Measurements from ENCODE around the gene PLPPR5. TPM values are rescaled to one million over a fixed set of nuclear protein-coding genes. Genes with fewer than 3 reads are reported as not detected.

Gene PLPPR5
- total RNA-seq, 2 experiments from 2014 or later = not detected

DNA sequence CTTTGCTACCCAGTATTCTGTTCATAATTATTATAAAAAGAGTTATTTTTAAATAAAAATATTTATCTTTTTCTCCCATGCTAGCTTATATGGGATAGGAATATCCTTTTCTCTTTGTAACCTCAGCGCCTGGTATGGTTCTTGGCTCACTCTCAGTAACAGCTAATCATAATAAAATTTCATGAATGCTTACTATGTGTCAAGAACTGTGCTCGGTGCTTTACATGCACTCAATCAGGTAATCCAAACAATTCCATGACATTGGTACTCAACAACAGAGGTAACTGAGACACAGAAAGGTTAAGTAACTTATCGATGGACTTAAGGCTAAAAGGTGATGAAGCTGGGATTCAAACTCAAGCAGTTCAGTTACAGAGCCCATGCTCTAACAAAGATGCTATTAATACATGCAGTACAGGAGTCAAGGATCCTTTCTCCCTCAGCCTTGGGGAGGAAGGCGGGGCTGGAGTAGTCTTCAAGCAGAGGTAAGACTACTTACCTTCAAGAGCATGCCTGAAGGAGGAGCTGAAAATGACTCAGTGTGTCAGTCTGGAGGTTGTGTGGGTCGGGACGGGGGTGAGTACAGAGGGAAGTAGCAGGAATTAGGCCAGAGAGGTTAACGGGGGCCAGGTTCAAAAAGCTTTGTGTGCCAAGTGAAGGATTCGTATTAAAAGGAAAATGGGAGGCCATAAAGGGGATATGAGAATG, 73.4 kb downstream of the PLPPR5 start:
- TF ChIP-seq, protein P1, sequence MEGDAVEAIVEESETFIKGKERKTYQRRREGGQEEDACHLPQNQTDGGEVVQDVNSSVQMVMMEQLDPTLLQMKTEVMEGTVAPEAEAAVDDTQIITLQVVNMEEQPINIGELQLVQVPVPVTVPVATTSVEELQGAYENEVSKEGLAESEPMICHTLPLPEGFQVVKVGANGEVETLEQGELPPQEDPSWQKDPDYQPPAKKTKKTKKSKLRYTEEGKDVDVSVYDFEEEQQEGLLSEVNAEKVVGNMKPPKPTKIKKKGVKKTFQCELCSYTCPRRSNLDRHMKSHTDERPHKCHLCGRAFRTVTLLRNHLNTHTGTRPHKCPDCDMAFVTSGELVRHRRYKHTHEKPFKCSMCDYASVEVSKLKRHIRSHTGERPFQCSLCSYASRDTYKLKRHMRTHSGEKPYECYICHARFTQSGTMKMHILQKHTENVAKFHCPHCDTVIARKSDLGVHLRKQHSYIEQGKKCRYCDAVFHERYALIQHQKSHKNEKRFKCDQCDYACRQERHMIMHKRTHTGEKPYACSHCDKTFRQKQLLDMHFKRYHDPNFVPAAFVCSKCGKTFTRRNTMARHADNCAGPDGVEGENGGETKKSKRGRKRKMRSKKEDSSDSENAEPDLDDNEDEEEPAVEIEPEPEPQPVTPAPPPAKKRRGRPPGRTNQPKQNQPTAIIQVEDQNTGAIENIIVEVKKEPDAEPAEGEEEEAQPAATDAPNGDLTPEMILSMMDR (IDR thresholded peaks at IDR 0.05) = no peak
- Histone ChIP-seq H3K27me3 (ENCODE audit: control insufficient read depth in 1 of 2, insufficient read depth in 2 of 2, low read length in 2 of 2) (no peaks in the 10 kb centered on the region), H3K9me3 (ENCODE audit: control insufficient read depth in 1 of 2, insufficient read depth in 1 of 2, low read length in 2 of 2) (no peaks in the 10 kb centered on the region), H3K4me1 (ENCODE audit: insufficient read depth, low read length) (no peaks in the 10 kb centered on the region), H3K4me3 (ENCODE audit: low read length) (no peak overlapping the region), H3K36me3 (ENCODE audit: insufficient read depth, low read length) (no peaks in the 10 kb centered on the region), H3K27ac (ENCODE audit: low read depth in 1 of 2, low read length in 2 of 2) (no peak overlapping the region)
- intact Hi-C loops (cut with DNase I, micrococcal nuclease) = no loop called here
- Mint-ChIP-seq H3K9me3 (no peaks in the 10 kb centered on the region), H3K27ac (no peak overlapping the region), H3K27me3 (no peaks in the 10 kb centered on the region), H3K4me1 (ENCODE audit: low read depth) (no peaks in the 10 kb centered on the region), H3K36me3 (ENCODE audit: low read depth) (no peaks in the 10 kb centered on the region), H3K4me3 (no peak overlapping the region)
- ATAC-seq (ENCODE audit: poor library complexity) (no peak), DNase-seq (no peak)
- CTCF ChIA-PET = interaction anchor here (1.5 kb wide), 1 partner anchor 28 kb away, joined by 3 read pairs; no protein-coding TSS in a partner anchor
- POLR2A ChIA-PET = no interaction called here

DNA sequence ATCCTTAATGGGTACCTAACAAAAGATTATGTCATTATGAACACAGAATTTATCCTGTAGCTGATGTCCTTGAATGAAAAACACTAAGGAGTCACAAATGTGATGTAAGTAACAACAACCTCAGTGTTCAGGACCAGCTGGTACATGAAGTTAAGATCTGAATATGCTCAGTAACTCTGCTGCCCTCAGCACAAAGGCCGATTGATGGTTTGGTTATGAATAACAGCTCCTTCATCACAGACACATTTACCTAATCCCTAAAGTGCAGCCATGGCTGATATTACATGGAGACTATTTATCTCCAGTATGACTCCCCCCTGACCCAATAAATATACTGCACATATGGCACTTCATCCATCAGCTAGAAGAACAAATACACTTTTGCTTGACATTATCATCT, 75.2 kb downstream of the PLPPR5 start:
- Histone ChIP-seq H3K27ac (ENCODE audit: low read depth in 1 of 2, low read length in 2 of 2) (no peak overlapping the region), H3K36me3 (ENCODE audit: insufficient read depth, low read length) (no peaks in the 10 kb centered on the region), H3K27me3 (ENCODE audit: control insufficient read depth in 1 of 2, insufficient read depth in 2 of 2, low read length in 2 of 2) (no peaks in the 10 kb centered on the region), H3K4me3 (ENCODE audit: low read length) (no peak overlapping the region), H3K9me3 (ENCODE audit: control insufficient read depth in 1 of 2, insufficient read depth in 1 of 2, low read length in 2 of 2) (no peaks in the 10 kb centered on the region), H3K4me1 (ENCODE audit: insufficient read depth, low read length) (no peaks in the 10 kb centered on the region)
- no peak overlapping the region for H3K27ac Mint-ChIP-seq
- CTCF ChIA-PET = no interaction called here
- no peak for ATAC-seq (ENCODE audit: poor library complexity)
- POLR2A ChIA-PET = interaction anchor here (0.9 kb wide), 1 partner anchor 9 kb away, joined by 3 read pairs; no protein-coding TSS in a partner anchor
- H3K4me3 Mint-ChIP-seq = no peak overlapping the region
- DNase-seq = no peak
- no peaks in the 10 kb centered on the region for H3K27me3 Mint-ChIP-seq
- intact Hi-C loops (cut with DNase I, micrococcal nuclease) = no loop called here
- TF ChIP-seq, protein P1 (IDR thresholded peaks at IDR 0.05) = no peak
- no peaks in the 10 kb centered on the region for H3K4me1 Mint-ChIP-seq (ENCODE audit: low read depth)
- H3K36me3 Mint-ChIP-seq (ENCODE audit: low read depth) = no peaks in the 10 kb centered on the region
- no peaks in the 10 kb centered on the region for H3K9me3 Mint-ChIP-seq

DNA sequence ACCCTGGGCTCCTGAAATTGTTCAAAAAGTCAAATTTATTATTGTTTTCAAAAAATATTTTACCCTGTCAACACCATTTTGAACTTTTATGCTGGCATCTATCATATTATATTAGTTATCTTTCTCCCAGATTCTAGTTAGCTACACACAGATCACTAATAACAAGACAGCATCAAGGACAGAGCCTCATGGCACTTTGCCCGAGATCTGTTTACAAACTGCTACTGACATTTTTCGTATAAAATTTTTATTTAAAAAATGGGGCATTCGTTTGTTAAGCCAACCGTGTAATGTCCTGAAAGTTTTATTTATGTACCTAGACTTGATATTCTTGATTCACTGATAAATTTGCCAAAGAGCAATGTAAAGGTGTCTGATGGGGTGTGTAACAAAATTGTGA, 78.1 kb downstream of the PLPPR5 start:
- ChIA-PET CTCF (no interaction called here), POLR2A (no interaction called here)
- Mint-ChIP-seq H3K4me1 (ENCODE audit: low read depth) (no peaks in the 10 kb centered on the region), H3K27ac (no peak overlapping the region), H3K27me3 (no peaks in the 10 kb centered on the region), H3K4me3 (no peak overlapping the region), H3K9me3 (no peaks in the 10 kb centered on the region), H3K36me3 (ENCODE audit: low read depth) (no peaks in the 10 kb centered on the region)
- TF ChIP-seq, protein P1 (IDR thresholded peaks at IDR 0.05) = no peak
- Histone ChIP-seq H3K27ac (ENCODE audit: low read depth in 1 of 2, low read length in 2 of 2) (no peak overlapping the region), H3K27me3 (ENCODE audit: control insufficient read depth in 1 of 2, insufficient read depth in 2 of 2, low read length in 2 of 2) (no peaks in the 10 kb centered on the region), H3K4me1 (ENCODE audit: insufficient read depth, low read length) (no peaks in the 10 kb centered on the region), H3K36me3 (ENCODE audit: insufficient read depth, low read length) (no peaks in the 10 kb centered on the region), H3K9me3 (ENCODE audit: control insufficient read depth in 1 of 2, insufficient read depth in 1 of 2, low read length in 2 of 2) (no peaks in the 10 kb centered on the region), H3K4me3 (ENCODE audit: low read length) (no peak overlapping the region)
- ATAC-seq (ENCODE audit: poor library complexity) (no peak), DNase-seq (no peak)
- intact Hi-C loops (cut with DNase I, micrococcal nuclease) = no loop called here
